NCI-H2029 treated with DMSO at 0.1 percent for 48 hours (cell line): ENCODE measurements around the gene KIF5C.
"Not testable (repeated sequence)": the region's sequence is repeated elsewhere in the genome, so short reads cannot be mapped to it uniquely, and the experiment has no call there.

Experiments
- DNase-seq: peaks from one replicate; lab custom pipeline; 2025; lab: John Stamatoyannopoulos, UW

The KIF5C gene

DNA sequence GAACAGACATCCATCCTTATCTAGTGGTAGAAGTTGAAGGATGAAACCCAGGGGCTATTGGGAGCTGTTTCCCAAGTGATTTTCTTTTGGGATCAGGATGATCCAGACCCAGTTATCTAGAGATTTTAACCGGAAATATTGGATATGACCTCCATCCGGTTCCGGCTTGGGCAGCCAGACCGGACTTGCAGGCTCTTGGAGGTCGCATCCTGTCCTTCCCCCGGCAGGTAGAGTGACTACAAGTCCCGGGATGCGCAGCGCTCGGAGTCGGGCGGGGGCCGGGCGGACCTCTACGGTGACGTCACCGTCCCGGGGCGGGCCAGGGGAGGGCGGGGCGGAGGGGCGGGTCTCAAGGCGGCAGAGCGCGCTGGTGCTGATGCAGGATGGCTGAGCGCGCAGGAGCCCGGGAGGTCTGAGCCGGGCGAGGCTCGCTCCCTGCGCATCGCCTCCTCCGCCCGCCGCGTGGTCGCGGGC is at the start of gene KIF5C:
Gene KIF5C (plus strand): TSS at position 360 of the 474 bp plus-strand sequence. CDS start 391 bp downstream, outside the sequence.
- DNase-seq: peak; percentile 20

DNA sequence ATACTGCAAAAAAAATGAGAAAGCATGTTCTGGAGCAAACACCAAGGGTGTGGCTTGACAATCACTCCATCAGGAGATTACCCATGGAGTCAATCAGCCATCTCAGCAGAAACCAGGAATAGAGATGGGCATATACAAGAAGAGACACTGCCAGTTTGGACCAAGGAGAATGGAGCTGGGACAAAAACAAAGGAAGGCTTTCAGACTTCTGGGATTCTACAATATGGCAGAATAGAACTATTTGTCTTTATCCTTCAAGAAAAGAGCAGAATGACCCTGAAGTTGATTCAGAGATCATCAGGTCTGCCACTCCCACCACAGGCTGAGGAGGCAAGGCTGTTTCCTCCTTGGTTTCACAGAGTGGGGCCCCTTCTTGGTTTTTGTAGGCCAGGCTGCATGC is 48.2 kb upstream of the KIF5C start:
- no peak for DNase-seq

DNA sequence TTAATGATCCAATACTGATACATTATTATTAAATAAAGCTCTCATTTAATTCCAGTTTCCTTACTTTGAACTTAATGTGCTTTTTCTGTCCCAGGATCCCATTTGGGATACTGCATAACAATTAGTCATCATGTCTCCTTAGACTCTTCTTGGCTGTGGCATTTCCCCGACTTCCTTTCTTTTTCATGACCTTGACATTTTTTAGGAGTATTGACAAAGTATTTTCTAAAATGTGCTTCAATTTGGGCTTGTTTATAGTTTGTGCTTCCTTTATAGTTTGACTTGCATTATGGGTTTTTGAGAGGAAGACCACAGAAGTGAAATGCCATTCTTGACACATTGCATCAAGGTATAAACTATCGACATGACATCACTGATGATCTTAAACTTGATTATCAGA is 46.1 kb upstream of the KIF5C start:
- DNase-seq: no peak

DNA sequence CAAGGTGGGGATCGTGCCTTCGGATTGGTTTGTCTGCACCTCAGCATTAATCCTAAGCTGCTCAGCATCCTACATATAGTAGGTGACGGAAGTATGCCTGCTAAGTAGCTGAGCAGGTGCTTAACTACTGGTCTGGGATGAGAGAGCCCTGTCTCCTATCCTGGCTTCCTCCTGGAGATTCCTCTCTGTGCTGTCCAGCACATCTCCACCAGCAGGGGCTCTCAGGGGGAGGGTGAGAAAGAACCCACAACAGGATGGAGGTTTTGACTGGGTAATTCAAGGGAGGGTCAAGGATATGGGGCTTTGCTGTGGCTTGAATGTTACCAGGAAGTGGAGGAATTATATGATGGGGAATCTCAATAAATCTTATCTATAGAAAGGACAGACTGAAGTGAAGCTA is 45.4 kb upstream of the KIF5C start:
- DNase-seq: no peak

DNA sequence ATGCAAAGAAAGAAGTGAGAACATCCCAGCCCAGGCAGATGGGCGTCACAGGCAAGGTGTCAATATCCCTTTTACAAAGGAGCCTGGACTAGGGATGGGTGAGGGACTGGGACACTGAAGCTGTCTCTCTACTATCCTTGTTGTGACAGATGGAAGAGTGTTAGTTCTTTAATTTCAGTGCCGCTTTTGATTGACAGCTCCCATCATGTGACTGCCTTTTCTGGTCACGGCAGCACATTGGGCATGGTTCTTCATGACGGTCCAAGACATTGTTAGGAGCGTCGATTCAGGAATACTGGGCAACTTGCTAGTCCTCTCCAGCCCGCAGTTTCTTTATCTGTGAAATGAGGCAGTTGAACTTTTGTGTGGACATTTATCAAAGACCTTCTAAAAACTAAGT is 42.4 kb upstream of the KIF5C start:
- no peak for DNase-seq

- no peak for DNase-seq
Observed at GRCh38 chr2:148842050-148842449, 33.0 kb upstream of the KIF5C start.

GRCh38 chr2:148848146-148848545 is 26.9 kb upstream of the KIF5C start:
- no peak for DNase-seq

GRCh38 chr2:148853458-148853857 is 21.6 kb upstream of the KIF5C start:
- DNase-seq: no peak

- peak; percentile 10 for DNase-seq
Observed at GRCh38 chr2:148860037-148860436, 15.0 kb upstream of the KIF5C start.

DNA sequence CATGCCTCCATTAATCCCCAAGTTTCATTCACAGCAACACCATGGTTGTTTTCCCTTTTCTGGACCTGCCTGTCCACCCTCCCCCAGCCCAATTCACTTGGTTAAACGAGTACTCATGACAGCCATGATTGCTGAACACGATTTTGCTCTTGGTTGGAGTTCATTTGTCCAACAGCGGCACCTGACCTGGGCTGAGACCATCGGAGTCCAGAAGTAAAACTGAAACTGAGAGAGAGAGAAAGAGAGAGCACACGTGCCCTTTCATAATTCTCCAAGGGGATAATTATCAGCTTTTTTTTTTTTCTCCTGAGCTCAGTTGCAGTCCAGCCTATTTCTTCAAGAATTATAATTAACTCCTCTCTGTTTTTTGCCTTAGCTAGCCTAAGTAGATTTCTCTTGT is 13.7 kb upstream of the KIF5C start:
- DNase-seq: peak; percentile 68

DNA sequence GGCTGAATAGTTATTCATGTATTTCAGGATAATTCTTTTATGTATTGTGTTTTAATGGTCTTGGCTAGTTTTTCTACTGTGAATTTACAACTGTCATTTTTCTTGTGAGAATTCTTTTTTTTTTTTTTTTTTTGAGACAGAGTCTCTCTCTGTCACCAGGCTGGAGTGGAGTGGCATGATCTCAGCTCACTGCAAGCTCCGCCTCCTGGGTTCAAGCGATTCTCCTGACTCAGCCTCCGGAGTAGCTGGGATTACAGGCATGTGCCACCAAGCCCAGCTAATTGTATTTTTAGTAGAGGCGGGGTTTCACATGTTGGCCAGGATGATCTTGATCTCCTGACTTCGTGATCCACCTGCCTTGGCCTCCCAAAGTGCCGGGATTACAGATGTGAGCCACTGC is 12.5 kb upstream of the KIF5C start:
- not testable (repeated sequence) for DNase-seq

- no peak for DNase-seq
Observed at GRCh38 chr2:148865512-148865911, 9.5 kb upstream of the KIF5C start.

DNA sequence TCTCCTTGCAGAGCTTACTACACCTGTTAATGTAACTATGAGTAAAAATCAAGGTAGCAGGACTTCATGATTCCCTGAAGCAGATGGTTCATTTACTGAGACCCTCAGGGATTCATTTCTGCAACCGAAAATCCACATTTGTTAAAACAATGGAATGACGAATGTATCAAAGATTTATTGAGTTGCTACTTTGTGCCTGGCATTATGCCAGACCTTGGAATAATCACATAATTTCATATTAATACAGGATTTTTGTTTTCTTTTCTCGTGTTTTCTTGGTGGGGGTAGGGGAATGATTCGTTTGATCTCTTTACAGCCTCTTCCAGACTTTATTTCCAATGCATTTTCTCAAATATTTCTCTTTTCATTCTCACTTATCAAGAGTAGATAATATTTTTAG is 8.9 kb upstream of the KIF5C start:
- no peak for DNase-seq

DNA sequence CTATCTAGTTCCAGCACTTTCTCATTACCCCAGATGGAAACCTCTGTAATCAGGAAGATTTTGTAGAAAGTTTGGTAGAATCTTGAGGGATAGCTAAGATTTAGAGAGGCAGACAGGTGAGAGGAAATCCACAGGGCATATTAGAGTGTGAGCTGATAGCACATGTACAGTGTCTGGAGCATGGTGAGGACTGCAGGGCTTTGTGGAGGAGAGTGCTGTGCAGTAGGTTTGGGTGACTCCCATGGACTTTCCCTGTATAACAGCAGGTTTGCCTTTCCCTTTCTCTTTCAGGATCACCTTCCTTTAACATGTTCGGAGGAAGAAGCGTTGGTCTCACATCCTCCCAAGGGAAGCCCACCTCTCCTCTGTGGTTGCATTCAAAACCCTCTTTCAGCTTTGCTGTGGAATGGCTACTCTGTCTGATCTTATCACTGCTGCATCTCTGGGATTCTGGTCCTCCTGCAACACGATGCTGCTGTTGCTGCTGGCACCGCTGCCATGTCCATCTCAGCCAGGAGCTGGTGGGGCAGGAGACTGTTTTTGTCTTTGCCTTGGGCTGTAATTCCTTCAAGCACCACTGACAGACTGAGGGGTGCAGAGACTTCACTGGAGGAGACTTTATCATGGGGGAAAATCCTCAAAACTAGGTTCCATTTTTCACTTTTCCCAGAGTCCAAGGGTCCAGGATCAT is 7.8 kb upstream of the KIF5C start:
- DNase-seq: no peak

DNA sequence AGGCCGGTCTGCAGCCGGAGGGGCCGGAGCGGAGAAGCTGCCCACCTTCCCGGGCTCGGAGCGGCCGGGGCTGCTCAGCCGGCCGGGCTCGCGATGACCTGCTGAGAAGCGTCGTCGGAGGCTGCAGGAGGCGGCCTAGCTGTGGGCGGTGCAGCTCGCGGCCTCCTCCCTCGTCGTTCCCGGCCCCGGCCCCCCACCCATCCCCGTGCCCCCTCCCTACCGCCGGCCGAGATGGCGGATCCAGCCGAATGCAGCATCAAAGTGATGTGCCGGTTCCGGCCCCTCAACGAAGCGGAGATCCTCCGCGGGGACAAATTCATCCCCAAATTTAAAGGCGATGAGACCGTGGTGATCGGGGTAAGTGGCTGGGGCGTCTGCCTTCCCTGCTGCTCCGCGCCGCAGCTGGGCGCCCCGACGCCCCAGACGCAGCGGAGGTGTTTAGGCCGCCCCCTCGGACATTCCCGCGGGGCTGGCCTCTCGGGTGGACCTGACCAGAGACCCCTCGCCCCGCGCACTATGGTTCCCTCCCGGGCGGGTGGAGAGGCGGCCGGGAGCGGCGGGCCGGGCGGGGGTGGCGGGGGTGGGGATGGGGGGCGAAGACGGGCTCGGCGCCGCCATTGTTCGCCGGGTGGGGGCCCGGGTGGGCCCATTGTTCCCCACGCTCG is 492 bp downstream of the KIF5C start:
- DNase-seq: no peak

DNA sequence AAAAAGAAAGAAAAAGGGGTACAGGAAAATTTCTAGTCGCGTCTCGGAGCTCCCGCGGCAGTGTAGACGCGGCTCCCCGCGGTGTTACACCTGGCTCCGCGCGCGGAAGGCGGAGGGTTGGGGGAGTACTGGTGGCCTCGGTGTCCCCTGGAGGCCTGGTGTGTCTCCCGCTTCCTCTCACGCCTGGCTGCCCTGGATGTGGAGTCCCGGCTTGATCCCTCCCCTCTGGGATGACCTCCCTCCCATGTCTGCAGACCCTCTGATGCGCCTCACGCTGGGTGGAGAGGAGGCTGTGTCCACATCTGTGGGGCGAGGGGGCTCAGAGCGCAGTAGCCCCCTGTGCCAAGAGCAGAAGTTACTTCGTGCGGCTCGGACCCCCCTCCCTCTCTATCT is 1.2 kb downstream of the KIF5C start:
- no peak for DNase-seq

- DNase-seq: peak; percentile 60
Observed at GRCh38 chr2:148876595-148877402, 1.8 kb downstream of the KIF5C start.

DNA sequence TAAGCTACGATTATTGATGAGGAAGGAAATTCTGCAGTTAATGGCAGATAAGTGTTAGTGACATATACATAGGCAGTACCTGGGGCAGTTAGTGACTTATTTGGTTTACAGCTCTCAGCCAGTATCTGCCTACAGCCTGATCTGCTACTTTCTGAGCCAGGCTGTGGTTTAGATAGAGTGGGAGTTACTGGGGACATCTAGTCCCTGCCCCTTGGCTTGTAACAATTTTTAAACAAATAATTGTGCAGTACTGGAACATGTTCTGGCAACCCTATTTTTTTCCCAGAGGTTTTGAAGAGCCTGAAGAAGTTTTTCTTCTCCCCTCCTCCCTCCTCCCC is 2.3 kb downstream of the KIF5C start:
- DNase-seq: no peak

- no peak for DNase-seq
Observed at GRCh38 chr2:148880636-148881035, 5.6 kb downstream of the KIF5C start.

DNA sequence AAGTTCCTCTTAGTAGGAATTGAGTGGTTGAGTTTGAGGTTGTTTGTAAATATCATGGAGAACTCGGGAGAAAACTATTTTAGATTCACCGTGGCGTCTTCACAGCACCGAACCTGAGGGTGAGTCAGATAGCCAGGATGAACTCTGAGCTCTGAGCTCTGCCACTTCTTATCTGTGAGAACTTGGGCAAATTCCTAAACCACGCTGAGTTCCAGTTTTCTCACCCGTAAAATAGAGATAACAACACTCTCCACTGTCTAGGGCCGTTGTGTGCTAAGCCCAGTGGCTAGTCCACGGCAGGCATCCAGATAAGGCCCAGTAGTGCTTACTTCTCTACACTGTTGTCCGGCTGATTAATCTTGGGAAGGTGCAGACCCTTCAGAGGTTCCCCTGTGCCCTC is 7.0 kb downstream of the KIF5C start:
- no peak for DNase-seq

- no peak for DNase-seq
Observed at GRCh38 chr2:148885209-148885608, 10.2 kb downstream of the KIF5C start.

DNA sequence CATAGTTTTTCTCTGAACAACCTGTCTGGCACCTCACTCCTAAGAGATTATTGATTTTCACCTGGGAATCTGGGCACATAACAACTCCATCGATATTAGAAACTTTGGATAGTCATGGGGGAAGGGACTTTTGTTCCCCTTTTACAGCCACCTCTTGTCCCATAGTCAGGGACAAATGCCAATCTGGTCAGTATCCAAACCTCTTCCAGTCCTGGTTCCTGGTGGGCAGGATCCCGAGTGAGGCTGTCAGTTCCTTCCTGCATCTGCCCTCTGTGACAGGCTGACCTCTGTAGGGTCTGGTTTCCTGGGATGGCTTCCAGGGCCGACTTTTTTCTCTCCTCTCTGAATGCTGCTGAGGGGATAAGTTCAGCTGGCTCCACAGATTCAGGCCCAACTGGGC is 11.0 kb downstream of the KIF5C start:
- DNase-seq: no peak
